HG02981 (cell line): ENCODE results near the gene FGA.

Source experiments
- ATAC-seq: cut with Tn5 transposase; IDR thresholded peaks from one replicate; pipeline ENCODE4 v1.9.1; 2021; ENCODE audit warnings: mild to moderate bottlenecking, moderate library complexity; ENCODE audit not compliant: unreplicated experiment

The FGA gene

DNA sequence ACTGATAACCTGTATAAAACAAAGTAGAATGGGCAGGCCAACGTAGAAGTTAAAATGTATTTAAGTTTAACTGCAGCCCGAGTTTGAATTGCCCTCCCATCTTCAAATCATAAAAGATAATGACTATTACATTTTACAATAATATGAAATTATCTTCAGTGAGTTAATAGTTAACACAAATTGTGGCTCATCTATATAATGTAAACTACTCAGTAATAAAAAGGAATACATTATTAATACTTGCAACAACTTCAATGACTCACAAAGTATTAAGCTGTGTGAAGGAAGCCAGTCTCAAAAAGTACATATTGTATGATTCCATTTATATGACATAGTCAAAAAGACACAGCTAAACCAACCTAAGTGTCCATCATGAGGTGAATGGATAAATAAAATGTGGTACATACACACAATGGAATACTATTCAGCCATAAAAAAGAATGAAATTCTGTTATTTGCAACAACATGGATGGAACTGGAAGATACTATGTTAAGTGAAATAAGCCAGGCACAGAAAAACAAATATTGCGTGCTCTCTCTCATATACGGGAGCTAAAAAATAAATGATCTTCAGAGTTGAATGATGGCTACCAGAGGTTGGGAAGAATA lies 48.2 kb downstream of the FGA start:
- ATAC-seq, result no peak
